ENCODE data around the gene LIPC. TPM values are rescaled to one million over a fixed set of nuclear protein-coding genes. Genes with fewer than 3 reads are reported as not detected.

The LIPC gene
- polyA plus RNA-seq, 1 of the 3 experiments (the other 2 are of a cell fraction) = not detected

DNA sequence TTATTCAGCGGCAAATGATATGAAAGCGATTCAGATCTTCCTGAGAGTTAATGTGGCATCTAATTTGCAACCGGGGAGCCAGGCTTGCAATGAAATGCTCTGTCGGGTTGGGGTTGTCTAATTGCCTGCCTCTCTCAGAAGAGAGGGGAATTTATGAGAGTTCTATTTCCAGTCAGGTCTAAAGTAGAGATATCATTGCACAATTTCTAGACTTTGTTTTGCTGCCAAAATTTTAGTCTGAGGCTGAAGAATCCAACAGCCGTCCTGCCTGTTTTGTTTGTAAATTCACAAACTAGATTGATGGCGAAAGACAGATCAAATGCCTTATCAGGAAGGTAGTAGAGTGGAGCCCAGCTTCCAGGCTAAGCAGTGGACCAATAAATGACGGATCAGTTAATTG lies 610 bp downstream of the LIPC start:
- H2AFZ ChIP-seq (ENCODE audit: low read depth) = no peak overlapping the region
- no peak overlapping the region for H3K4me3 ChIP-seq (ENCODE audit: low read depth in 2 of 2, low read length in 1 of 2)
- H3K27me3 ChIP-seq (ENCODE audit: insufficient read depth) = no peaks in the 10 kb centered on the region; the same call in 1 of the 2 replicates
- no peak overlapping the region for H3K27ac ChIP-seq (ENCODE audit: low read depth in 2 of 2, low read length in 1 of 2)
- H3K79me2 ChIP-seq (ENCODE audit: insufficient read depth) = no peaks in the 10 kb centered on the region
- peaks cover 0 to 8% of the 10 kb centered on the region in 2 experiments; a peak in 1 of 4 replicates for H3K4me1 ChIP-seq (ENCODE audit: control insufficient read depth in 1 of 2, insufficient read depth in 2 of 2, low read depth in 1 of 2, low read length in 1 of 2)
- no peak overlapping the region for H3K4me2 ChIP-seq
- H3K9me3 ChIP-seq = no peaks in the 10 kb centered on the region
- no peaks in the 10 kb centered on the region for H3K9me2 ChIP-seq
- CTCF ChIA-PET = no interaction called here
- TF ChIP-seq, protein P1, sequence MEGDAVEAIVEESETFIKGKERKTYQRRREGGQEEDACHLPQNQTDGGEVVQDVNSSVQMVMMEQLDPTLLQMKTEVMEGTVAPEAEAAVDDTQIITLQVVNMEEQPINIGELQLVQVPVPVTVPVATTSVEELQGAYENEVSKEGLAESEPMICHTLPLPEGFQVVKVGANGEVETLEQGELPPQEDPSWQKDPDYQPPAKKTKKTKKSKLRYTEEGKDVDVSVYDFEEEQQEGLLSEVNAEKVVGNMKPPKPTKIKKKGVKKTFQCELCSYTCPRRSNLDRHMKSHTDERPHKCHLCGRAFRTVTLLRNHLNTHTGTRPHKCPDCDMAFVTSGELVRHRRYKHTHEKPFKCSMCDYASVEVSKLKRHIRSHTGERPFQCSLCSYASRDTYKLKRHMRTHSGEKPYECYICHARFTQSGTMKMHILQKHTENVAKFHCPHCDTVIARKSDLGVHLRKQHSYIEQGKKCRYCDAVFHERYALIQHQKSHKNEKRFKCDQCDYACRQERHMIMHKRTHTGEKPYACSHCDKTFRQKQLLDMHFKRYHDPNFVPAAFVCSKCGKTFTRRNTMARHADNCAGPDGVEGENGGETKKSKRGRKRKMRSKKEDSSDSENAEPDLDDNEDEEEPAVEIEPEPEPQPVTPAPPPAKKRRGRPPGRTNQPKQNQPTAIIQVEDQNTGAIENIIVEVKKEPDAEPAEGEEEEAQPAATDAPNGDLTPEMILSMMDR (IDR thresholded peaks at IDR 0.05) = no peak
- TF ChIP-seq NFIC (IDR thresholded peaks at IDR 0.05; ENCODE audit: borderline replicate concordance) = no peak
- TF ChIP-seq, protein P2, sequence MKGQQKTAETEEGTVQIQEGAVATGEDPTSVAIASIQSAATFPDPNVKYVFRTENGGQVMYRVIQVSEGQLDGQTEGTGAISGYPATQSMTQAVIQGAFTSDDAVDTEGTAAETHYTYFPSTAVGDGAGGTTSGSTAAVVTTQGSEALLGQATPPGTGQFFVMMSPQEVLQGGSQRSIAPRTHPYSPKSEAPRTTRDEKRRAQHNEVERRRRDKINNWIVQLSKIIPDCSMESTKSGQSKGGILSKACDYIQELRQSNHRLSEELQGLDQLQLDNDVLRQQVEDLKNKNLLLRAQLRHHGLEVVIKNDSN (IDR thresholded peaks at IDR 0.05; ENCODE audit: borderline replicate concordance, low read depth) = no peak
- H4K20me1 ChIP-seq (ENCODE audit: insufficient read depth) = no peaks in the 10 kb centered on the region
- 55% methylated on average over 7 of the region's 7 CpGs for WGBS (ENCODE audit: low lambda C conversion rate)
- DNase-seq = no peak
- no peak overlapping the region for H3K9ac ChIP-seq
- H3F3A ChIP-seq (replicated peaks; ENCODE audit: insufficient read depth) = no peaks in the 10 kb centered on the region
- no peaks in the 10 kb centered on the region for H3K36me3 ChIP-seq (replicated peaks in 1 of 2; ENCODE audit: control insufficient read depth in 1 of 2, insufficient read depth in 2 of 2, low read length in 1 of 2)
- POLR2A ChIA-PET = no interaction called here

DNA sequence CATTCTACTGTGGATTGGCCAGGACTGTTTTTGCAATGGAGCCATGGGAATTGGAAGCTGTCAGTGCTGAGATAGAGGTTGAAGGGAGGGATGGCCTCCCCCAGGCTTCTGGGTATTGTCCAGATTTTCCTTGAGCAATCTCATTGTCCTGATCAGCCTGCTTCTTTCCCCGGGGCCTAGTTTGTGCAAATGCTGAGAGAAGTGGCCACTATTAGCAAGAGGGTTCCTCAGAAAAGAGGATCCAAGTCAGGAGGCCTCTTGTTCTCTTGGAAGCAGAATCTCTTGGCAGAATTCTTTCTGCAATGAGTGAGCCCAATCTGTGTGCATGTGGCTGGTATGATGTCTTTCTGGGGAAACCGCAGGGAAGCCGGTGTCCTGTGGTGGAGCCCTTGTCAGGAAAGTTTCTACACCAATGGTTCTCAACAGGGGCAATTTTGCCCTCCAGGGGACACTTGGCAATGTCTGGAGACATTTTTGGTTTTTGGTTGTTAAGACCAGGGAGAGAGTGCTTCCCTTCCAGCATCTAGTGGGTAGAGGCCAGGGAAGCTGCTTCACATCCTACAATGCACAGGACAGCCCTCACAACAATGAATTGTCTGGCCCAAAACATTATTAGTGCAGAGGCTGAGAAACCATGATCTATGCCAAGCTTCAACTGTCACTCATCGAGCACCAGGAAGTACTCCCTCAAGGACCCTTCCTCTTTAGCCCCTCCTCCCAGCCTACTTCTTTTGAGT lies 2.0 kb downstream of the LIPC start:
- CTCF ChIA-PET = no interaction called here
- TF ChIP-seq RAD21 (IDR thresholded peaks at IDR 0.05; ENCODE audit: low read length) = no peak
- TF ChIP-seq RFX5 (IDR thresholded peaks at IDR 0.05; ENCODE audit: low read length) = no peak
- TF ChIP-seq, protein P1 (IDR thresholded peaks at IDR 0.05) = no peak
- TF ChIP-seq EP300 (IDR thresholded peaks at IDR 0.05; ENCODE audit: borderline replicate concordance in 1 of 2, low read depth in 1 of 2, low read length in 1 of 2) = no peak
- no peak for TF ChIP-seq RCOR1 (IDR thresholded peaks at IDR 0.05; ENCODE audit: low read length)
- no peak for TF ChIP-seq SMC3 (IDR thresholded peaks at IDR 0.05; ENCODE audit: low read depth, low read length)
- Histone ChIP-seq H4K20me1 (ENCODE audit: insufficient read depth) (no peaks in the 10 kb centered on the region), H3K9me3 (no peaks in the 10 kb centered on the region), H3K9ac (no peak overlapping the region), H3K27me3 (ENCODE audit: insufficient read depth) (no peaks in the 10 kb centered on the region; the same call in 1 of the 2 replicates), H3K27ac (ENCODE audit: low read depth in 2 of 2, low read length in 1 of 2) (no peak overlapping the region), H3F3A (replicated peaks; ENCODE audit: insufficient read depth) (no peaks in the 10 kb centered on the region), H3K4me2 (no peak overlapping the region), H3K4me1 (ENCODE audit: control insufficient read depth in 1 of 2, insufficient read depth in 2 of 2, low read depth in 1 of 2, low read length in 1 of 2) (peaks cover 0 to 8% of the 10 kb centered on the region in 2 experiments; a peak in 1 of 4 replicates), H3K36me3 (replicated peaks in 1 of 2; ENCODE audit: control insufficient read depth in 1 of 2, insufficient read depth in 2 of 2, low read length in 1 of 2) (no peaks in the 10 kb centered on the region), H3K9me2 (no peaks in the 10 kb centered on the region), H3K79me2 (ENCODE audit: insufficient read depth) (no peaks in the 10 kb centered on the region), H3K4me3 (ENCODE audit: low read depth in 2 of 2, low read length in 1 of 2) (no peak overlapping the region), H2AFZ (ENCODE audit: low read depth) (no peak overlapping the region)
- DNase-seq = no peak
- 92% methylated on average over 4 of the region's 4 CpGs for WGBS (ENCODE audit: low lambda C conversion rate)
- POLR2A ChIA-PET = no interaction called here
